ENCODE data around the gene GVQW3.
"Not testable (repeated sequence)": the region's sequence is repeated elsewhere in the genome, so short reads cannot be mapped to it uniquely, and the experiment has no call there.

Gene GVQW3

GRCh38 chr11:76391811-76392475 is 10.8 kb downstream of the GVQW3 start:
- H3K4me3 ChIP-seq (ENCODE audit: low read depth, low read length): no peak overlapping the region
- no peak for DNase-seq (ENCODE audit: low read depth, low spot score)
- TF ChIP-seq CTCF (IDR thresholded peaks at IDR 0.05; ENCODE audit: insufficient read depth, low read length, missing control alignments): no peak
- POLR2A ChIA-PET: no interaction called here
- CTCF ChIA-PET: no interaction called here

- H3K4me3 ChIP-seq (ENCODE audit: low read depth, low read length): no peak overlapping the region
- ChIA-PET CTCF (no interaction called here), POLR2A (no interaction called here)
- TF ChIP-seq CTCF (IDR thresholded peaks at IDR 0.05; ENCODE audit: insufficient read depth, low read length, missing control alignments): no peak
- DNase-seq (ENCODE audit: low read depth, low spot score): no peak
Measured at GRCh38 chr11:76392870-76393269, 11.7 kb downstream of the GVQW3 start.

GRCh38 chr11:76394411-76394810 is 13.3 kb downstream of the GVQW3 start:
- POLR2A ChIA-PET: no interaction called here
- H3K4me3 ChIP-seq (ENCODE audit: low read depth, low read length): no peak overlapping the region
- DNase-seq (ENCODE audit: low read depth, low spot score): no peak
- CTCF ChIA-PET: no interaction called here
- no peak for TF ChIP-seq CTCF (IDR thresholded peaks at IDR 0.05; ENCODE audit: insufficient read depth, low read length, missing control alignments)

GRCh38 chr11:76395296-76395695 is 14.2 kb downstream of the GVQW3 start:
- CTCF ChIA-PET: no interaction called here
- POLR2A ChIA-PET: no interaction called here
- no peak for DNase-seq (ENCODE audit: low read depth, low spot score)

GRCh38 chr11:76397383-76397782 is 16.3 kb downstream of the GVQW3 start:
- TF ChIP-seq CTCF (IDR thresholded peaks at IDR 0.05; ENCODE audit: insufficient read depth, low read length, missing control alignments): no peak
- CTCF ChIA-PET: no interaction called here
- POLR2A ChIA-PET: no interaction called here
- no peak for DNase-seq (ENCODE audit: low read depth, low spot score)
- H3K4me3 ChIP-seq (ENCODE audit: low read depth, low read length): no peak overlapping the region

More at GRCh38 chr11:76395296-76395695, 14.2 kb downstream of the GVQW3 start:
- no peak overlapping the region for H3K4me3 ChIP-seq (ENCODE audit: low read depth, low read length)
- no peak for TF ChIP-seq CTCF (IDR thresholded peaks at IDR 0.05; ENCODE audit: insufficient read depth, low read length, missing control alignments)

- H3K4me3 ChIP-seq (ENCODE audit: low read depth, low read length): no peak overlapping the region
- CTCF ChIA-PET: no interaction called here
- DNase-seq (ENCODE audit: low read depth, low spot score): no peak
- TF ChIP-seq CTCF (IDR thresholded peaks at IDR 0.05; ENCODE audit: insufficient read depth, low read length, missing control alignments): no peak
- POLR2A ChIA-PET: no interaction called here
Measured at GRCh38 chr11:76400967-76401366, 19.8 kb downstream of the GVQW3 start.

GRCh38 chr11:76401484-76401883 is 20.4 kb downstream of the GVQW3 start:
- CTCF ChIA-PET: interaction anchor here (1.1 kb wide), 1 partner anchor 249 kb away, joined by 3 read pairs; no protein-coding TSS in a partner anchor
- DNase-seq (ENCODE audit: low read depth, low spot score); H3K4me3 ChIP-seq (ENCODE audit: low read depth, low read length); POLR2A ChIA-PET: not testable (repeated sequence)
